Lung (tissue), 12 donors: ENCODE measurements around the gene DOCK7. TPM values are rescaled to one million over a fixed set of nuclear protein-coding genes. Genes with fewer than 3 reads are reported as not detected.
A peak's percentile ranks its signal among the peaks of the same experiment; 100 is the strongest.

ENCODE experiments used
- ATAC-seq: fragments of 200-7000 bp; cut with Tn5 transposase; one replicate; pipeline ENCODE4 v1.9.1; 2020; ENCODE audit warnings: moderate number of reproducible peaks; ENCODE audit not compliant: insufficient read depth, low FRiP score
- DNase-seq, 3 donors: peaks; one replicate each; pipeline ENCODE4 v3.0.0-alpha.2; 2013 to 2017
- H3K27ac ChIP-seq, 2 donors: one replicate each; pipeline ENCODE4 v1.5.1; 2013; ENCODE audit warnings: mild to moderate bottlenecking in 2 of 2, moderate library complexity in 2 of 2, control low read depth in 1 of 2, inconsistent platforms in 1 of 2, low read depth in 1 of 2, low read length in 1 of 2
- H3K27me3 ChIP-seq, 3 donors: one replicate each; pipeline ENCODE4 v1.5.1; 2013; ENCODE audit warnings: low read length in 2 of 3; ENCODE audit not compliant: control insufficient read depth in 3 of 3, insufficient read depth in 3 of 3
- H3K36me3 ChIP-seq, 4 donors: one replicate each; pipeline ENCODE4 v1.5.1; 2013; ENCODE audit warnings: low read length in 4 of 4, mild to moderate bottlenecking in 1 of 4, moderate library complexity in 1 of 4; ENCODE audit not compliant: control insufficient read depth in 4 of 4, insufficient read depth in 4 of 4
- H3K4me1 ChIP-seq, 5 donors: one replicate each; pipeline ENCODE4 v1.5.1; 2013; ENCODE audit warnings: low read length in 5 of 5, mild to moderate bottlenecking in 2 of 5, moderate library complexity in 1 of 5; ENCODE audit not compliant: control insufficient read depth in 5 of 5, insufficient read depth in 5 of 5
- H3K4me3 ChIP-seq: one replicate; pipeline ENCODE4 v1.5.1; 2013; ENCODE audit warnings: mild to moderate bottlenecking, control low read depth, moderate library complexity
- H3K9ac ChIP-seq, 2 donors: one replicate each; pipeline ENCODE4 v1.5.1; 2013; ENCODE audit warnings: low read length in 2 of 2, control low read depth in 1 of 2; ENCODE audit not compliant: insufficient read depth in 1 of 2
- H3K9me3 ChIP-seq, 4 donors: one replicate each; pipeline ENCODE4 v1.5.1; 2013; ENCODE audit warnings: low read length in 3 of 4, mild to moderate bottlenecking in 1 of 4, moderate library complexity in 1 of 4; ENCODE audit not compliant: control insufficient read depth in 4 of 4, insufficient read depth in 3 of 4
- WGBS, 2 donors: extraction: QIAGEN DNeasy Blood & Tissue Kit; methylation state at CpG; one replicate each; pipeline ENCODE4 v1.1.7; 2013; 5-methylcytosine and 5-hydroxymethylcytosine counted together
- polyA plus RNA-seq, 2 donors: library from polyadenylated mRNA; stranded (reverse); fragments of 200-250 nt; gene quantifications; one replicate each; pipeline ENCODE4 v1.2.1, GENCODE V29; 2013
- total RNA-seq, 2 donors: library from RNA; depleted of rRNA in 1 of 2; stranded (reverse); fragments of >200 nt in 1 of 2; gene quantifications; one replicate each; pipeline ENCODE4 v1.2.1, GENCODE V29; 2014 to 2021
- TF ChIP-seq, protein P1 (sequence below): IDR thresholded peaks from 2 replicates; pipeline ENCODE4 v1.5.1; 2012; ENCODE audit warnings: mild to moderate bottlenecking; ENCODE audit errors: control extremely low read depth, extremely low read depth
- donor health status: control.
- donor health status: control.
- donor health status: Bipolar disorder and iron deficiency.
- donor health status: healthy.
- donor health status: DM: yes; HTN: yes; CAD: no.

Gene DOCK7
- total and polyA plus RNA-seq, 4 donors: 3.4 to 111 (median 20.2) TPM

DNA sequence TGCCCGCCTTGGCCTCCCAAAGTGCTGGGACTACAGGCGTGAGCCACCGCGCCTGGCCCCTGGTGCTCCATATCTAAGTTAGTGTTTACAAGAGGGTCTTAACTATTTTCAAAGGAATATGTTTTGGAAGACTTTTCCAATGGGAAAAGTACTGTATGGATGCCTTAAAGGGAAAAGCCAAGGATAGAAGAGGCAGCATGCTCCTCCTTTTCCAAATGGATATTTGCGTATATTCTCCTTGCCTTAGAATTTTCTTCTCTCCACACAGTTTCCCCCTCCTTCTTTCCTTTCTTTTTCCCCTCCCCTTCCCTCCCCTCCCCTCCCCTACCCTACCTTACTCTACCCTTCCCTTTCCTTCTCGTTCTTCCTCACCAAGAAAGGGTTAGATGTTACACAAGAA is 29.3 kb upstream of the DOCK7 start:
- TF ChIP-seq, protein P1, sequence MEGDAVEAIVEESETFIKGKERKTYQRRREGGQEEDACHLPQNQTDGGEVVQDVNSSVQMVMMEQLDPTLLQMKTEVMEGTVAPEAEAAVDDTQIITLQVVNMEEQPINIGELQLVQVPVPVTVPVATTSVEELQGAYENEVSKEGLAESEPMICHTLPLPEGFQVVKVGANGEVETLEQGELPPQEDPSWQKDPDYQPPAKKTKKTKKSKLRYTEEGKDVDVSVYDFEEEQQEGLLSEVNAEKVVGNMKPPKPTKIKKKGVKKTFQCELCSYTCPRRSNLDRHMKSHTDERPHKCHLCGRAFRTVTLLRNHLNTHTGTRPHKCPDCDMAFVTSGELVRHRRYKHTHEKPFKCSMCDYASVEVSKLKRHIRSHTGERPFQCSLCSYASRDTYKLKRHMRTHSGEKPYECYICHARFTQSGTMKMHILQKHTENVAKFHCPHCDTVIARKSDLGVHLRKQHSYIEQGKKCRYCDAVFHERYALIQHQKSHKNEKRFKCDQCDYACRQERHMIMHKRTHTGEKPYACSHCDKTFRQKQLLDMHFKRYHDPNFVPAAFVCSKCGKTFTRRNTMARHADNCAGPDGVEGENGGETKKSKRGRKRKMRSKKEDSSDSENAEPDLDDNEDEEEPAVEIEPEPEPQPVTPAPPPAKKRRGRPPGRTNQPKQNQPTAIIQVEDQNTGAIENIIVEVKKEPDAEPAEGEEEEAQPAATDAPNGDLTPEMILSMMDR: no peak
- no peak overlapping the region for H3K4me3 ChIP-seq
- H3K9me3 ChIP-seq: no peaks in the 10 kb centered on the region
- no peaks in the 10 kb centered on the region for H3K27me3 ChIP-seq
- DNase-seq (no peak), ATAC-seq (no peak)
- H3K36me3 ChIP-seq: no peaks in the 10 kb centered on the region
- H3K27ac ChIP-seq: no peak overlapping the region
- 89 to 93% methylated on average over 6 of the region's 6 CpGs for WGBS, 2 donors
- no peak overlapping the region for H3K9ac ChIP-seq
- H3K4me1 ChIP-seq: peaks cover 0 to 2% (median 0%) of the 10 kb centered on the region in 5 donors

DNA sequence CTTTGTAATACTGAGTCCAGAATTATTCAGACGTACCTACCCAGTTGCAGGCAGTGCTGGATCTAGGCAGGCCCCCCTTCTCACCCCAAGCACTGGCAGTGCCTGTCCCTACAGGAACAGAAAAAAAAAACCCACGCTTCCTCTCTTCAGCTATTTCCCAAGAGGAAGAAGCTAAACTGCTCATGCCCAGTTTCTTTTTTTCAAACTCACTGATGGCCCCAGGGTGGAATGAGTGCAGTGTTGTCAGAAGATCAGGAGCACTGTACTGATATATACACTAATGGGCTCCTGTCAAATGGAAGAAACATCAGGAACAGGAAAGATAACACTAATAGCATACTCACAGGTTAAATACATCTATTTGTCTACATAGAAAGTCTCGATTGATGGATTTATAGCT is 28.2 kb upstream of the DOCK7 start:
- ATAC-seq: peak; percentile 27
- WGBS, 2 donors: 56% methylated on average over 3 of the region's 3 CpGs
- DNase-seq: no peak
- peaks cover 0 to 2% (median 0%) of the 10 kb centered on the region in 5 donors for H3K4me1 ChIP-seq
- H3K27me3 ChIP-seq: no peaks in the 10 kb centered on the region
- TF ChIP-seq, protein P1: no peak
- H3K9ac ChIP-seq: no peak overlapping the region
- H3K9me3 ChIP-seq: no peaks in the 10 kb centered on the region
- no peak overlapping the region for H3K4me3 ChIP-seq
- H3K36me3 ChIP-seq: no peaks in the 10 kb centered on the region
- no peak overlapping the region for H3K27ac ChIP-seq

DNA sequence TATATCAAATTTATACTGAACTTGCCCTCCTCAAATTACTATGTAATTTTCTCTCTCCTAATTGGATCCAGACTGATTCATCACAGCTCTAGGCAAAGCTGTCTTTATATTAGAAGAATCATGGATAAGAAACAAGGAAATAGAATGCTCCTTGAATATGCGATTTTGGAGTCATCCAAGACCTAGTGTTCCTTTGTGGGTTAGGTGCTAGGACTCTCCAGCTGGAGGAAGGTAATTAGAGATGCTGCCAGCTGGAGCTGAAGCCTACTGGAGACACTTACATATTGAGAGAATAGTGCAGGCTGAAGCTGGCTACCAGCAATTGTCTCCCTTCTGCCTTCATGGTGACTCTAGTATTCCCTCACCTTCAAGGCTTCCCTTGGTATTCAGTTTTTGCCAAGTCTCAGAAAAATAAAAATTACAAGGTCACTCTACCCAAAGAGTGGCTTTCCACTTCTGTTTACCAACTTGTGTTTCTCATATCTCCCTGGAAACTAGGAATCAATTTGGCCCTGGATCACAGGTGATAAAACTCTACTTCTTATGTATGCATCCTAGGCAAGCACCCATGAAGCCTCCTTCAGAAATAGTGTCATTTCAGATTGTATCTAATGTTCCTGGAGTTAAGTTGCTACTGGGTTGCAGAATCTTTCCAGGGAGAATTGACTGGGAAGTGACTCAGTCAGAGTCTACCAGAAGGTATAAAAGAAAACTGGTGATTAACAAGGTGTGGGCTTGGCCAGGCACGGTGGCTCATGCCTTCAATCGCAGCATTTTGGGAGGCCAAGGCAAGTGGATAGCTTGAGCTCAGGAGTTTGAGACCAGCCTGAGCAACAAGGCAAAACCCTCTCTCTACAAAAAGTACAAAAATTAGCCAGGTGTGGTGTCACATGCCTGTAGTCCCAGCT is 24.4 kb upstream of the DOCK7 start:
- Histone ChIP-seq H3K9me3 (no peaks in the 10 kb centered on the region), H3K4me3 (no peak overlapping the region), H3K4me1 (no peaks in the 10 kb centered on the region), H3K27ac (no peak overlapping the region), H3K36me3 (no peaks in the 10 kb centered on the region), H3K9ac (no peak overlapping the region), H3K27me3 (no peaks in the 10 kb centered on the region)
- 95 to 97% methylated on average over 3 of the region's 3 CpGs for WGBS, 2 donors
- DNase-seq (no peak), ATAC-seq (no peak)
- TF ChIP-seq, protein P1: no peak

DNA sequence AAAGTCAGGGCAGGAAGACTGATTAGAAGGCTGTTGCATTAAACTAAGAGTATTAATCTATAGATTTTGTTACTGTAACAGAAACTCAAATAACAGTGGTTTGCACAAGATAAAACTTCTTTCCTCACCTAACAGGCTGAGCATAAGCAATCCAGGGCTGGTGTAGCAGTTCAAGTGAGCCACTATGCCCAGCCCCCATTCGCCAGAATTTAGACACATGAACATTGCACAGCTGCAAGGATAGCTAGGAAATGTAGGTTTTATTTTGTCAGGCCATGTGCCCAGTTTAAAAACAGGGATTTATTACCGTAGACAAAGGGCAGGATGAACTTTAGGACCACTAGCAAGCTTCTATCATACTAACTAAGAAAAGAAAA is 19.5 kb upstream of the DOCK7 start:
- peak in 1 of 3 donors; percentile 32 for DNase-seq
- Histone ChIP-seq H3K36me3 (no peaks in the 10 kb centered on the region), H3K4me3 (no peak overlapping the region), H3K4me1 (no peaks in the 10 kb centered on the region), H3K9me3 (no peaks in the 10 kb centered on the region), H3K27me3 (no peaks in the 10 kb centered on the region), H3K27ac (no peak overlapping the region), H3K9ac (no peak overlapping the region)
- TF ChIP-seq, protein P1: no peak
- 84 to 87% methylated on average over 2 of the region's 2 CpGs for WGBS, 2 donors
- ATAC-seq: no peak
